AG04449 (cell line): Measurements from ENCODE around the gene UBE2N.

ENCODE experiments used
- CTCF ChIA-PET: fragments of 350-600 bp; formaldehyde crosslinking; extraction: SDS; loops from one replicate; lab custom pipeline; 2021; ENCODE audit warnings: antibody characterized with exemption; lab: Yijun Ruan, JAX
- POLR2A ChIA-PET: fragments of 400-600, 350-600 bp; formaldehyde crosslinking; extraction: SDS; loops from one replicate; lab custom pipeline; 2020; ENCODE audit warnings: antibody characterized with exemption, inconsistent platforms; lab: Yijun Ruan, JAX
- DNase-seq: peaks from one replicate; pipeline ENCODE4 v3.0.0-alpha.2; 2010; ENCODE audit warnings: low read depth, low spot score
- H3K4me3 ChIP-seq: 2 replicates; pipeline ENCODE4 v1.5.1; 2011; ENCODE audit warnings: low read depth, mild to moderate bottlenecking, control low read depth, low read length
- CTCF ChIP-seq: IDR thresholded peaks from one replicate; pipeline ENCODE4 v1.5.1; 2011; ENCODE audit warnings: mild to moderate bottlenecking, moderate library complexity, low read length, control low read depth, inconsistent platforms; ENCODE audit not compliant: insufficient read depth; ENCODE audit errors: missing control alignments

Gene UBE2N

GRCh38 chr12:93429852-93430251, 11.9 kb downstream of the UBE2N start:
- DNase-seq: no peak
- ChIA-PET CTCF (interaction anchor here (0.9 to 6.4 kb wide), 3 partner anchors 10 to 672 kb away, joined by 3 to 63 read pairs (median 3); no protein-coding TSS in a partner anchor), POLR2A (interaction anchor here (0.9 kb wide), 1 partner anchor 10 kb away, joined by 3 read pairs; no protein-coding TSS in a partner anchor)
- TF ChIP-seq CTCF: no peak
- H3K4me3 ChIP-seq: no peak overlapping the region

GRCh38 chr12:93429448-93429847, 12.3 kb downstream of the UBE2N start:
- H3K4me3 ChIP-seq: no peak overlapping the region
- POLR2A ChIA-PET: interaction anchor here (0.9 kb wide), 1 partner anchor 9 kb away, joined by 3 read pairs; no protein-coding TSS in a partner anchor
- CTCF ChIA-PET: interaction anchor here (0.9 to 6.4 kb wide), 3 partner anchors 9 to 672 kb away, joined by 3 to 63 read pairs (median 3); no protein-coding TSS in a partner anchor
- no peak for TF ChIP-seq CTCF
- no peak for DNase-seq

GRCh38 chr12:93427779-93428564, 13.8 kb downstream of the UBE2N start:
- ChIA-PET POLR2A (no interaction called here), CTCF (interaction anchor here (0.6 to 6.4 kb wide), 7 partner anchors 8 to 674 kb away, joined by 3 to 63 read pairs (median 3); no protein-coding TSS in a partner anchor)
- H3K4me3 ChIP-seq: no peak overlapping the region
- DNase-seq: no peak
- no peak for TF ChIP-seq CTCF

GRCh38 chr12:93426412-93426805, 15.3 kb downstream of the UBE2N start:
- H3K4me3 ChIP-seq: no peak overlapping the region
- TF ChIP-seq CTCF: no peak
- DNase-seq: no peak
- POLR2A ChIA-PET: no interaction called here
- CTCF ChIA-PET: interaction anchor here (0.6 to 1.7 kb wide), 7 partner anchors 8 to 439 kb away, joined by 3 to 7 read pairs (median 3); no protein-coding TSS in a partner anchor

GRCh38 chr12:93425736-93426411, 15.9 kb downstream of the UBE2N start:
- no peak for TF ChIP-seq CTCF
- no peak overlapping the region for H3K4me3 ChIP-seq
- ChIA-PET POLR2A (no interaction called here), CTCF (interaction anchor here (0.6 to 1.7 kb wide), 8 partner anchors 9 to 675 kb away, joined by 3 to 7 read pairs (median 3); no protein-coding TSS in a partner anchor)
- no peak for DNase-seq
